ENCODE results near the gene DISP2.
A peak's percentile ranks its signal among the peaks of the same experiment; 100 is the strongest.

DISP2 gene

DNA sequence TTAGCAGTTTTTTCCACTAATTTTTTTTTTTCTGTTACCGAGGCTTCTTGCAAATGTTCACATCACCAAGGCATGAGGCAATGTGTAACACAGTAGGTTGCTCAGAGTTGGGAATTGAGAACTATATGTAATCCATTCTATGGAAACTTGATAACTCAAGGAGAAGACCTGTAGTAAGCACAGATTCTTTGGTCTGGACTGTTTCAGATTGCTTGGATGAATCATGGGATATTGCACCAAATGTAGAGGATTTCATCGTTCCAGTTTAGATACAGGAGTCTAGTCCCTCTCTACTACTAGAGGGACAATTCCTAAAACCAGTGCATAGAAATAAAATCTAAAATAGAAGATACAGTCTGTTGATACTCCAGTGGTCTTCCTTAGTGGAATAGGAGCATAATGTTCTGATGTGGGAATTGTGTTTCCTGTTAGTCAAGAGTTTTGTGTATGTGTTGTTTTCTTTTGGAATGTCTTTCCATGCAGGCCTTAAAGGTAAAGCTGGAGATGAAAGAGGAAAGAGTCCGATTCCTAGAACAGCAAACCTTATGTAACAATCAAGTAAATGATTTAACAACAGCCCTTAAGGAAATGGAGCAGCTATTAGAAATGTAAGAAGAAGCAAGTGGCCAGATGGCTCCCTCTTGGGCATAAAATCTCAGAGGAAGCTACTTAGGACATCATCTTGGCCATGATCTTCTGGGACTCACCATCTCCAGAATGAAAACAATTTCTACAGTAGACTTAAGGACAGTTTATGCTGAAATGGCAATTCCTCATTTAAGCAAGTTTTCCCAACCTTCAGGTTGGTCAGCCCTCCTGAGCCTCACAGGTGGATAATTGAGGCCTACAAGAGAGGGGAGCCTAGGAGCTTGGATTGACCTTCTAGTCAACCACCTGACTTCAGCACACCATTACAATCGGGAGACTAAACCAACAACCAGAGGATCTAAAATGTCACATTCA is 35.2 kb downstream of the DISP2 start:
- no peak for DNase-seq

DNA sequence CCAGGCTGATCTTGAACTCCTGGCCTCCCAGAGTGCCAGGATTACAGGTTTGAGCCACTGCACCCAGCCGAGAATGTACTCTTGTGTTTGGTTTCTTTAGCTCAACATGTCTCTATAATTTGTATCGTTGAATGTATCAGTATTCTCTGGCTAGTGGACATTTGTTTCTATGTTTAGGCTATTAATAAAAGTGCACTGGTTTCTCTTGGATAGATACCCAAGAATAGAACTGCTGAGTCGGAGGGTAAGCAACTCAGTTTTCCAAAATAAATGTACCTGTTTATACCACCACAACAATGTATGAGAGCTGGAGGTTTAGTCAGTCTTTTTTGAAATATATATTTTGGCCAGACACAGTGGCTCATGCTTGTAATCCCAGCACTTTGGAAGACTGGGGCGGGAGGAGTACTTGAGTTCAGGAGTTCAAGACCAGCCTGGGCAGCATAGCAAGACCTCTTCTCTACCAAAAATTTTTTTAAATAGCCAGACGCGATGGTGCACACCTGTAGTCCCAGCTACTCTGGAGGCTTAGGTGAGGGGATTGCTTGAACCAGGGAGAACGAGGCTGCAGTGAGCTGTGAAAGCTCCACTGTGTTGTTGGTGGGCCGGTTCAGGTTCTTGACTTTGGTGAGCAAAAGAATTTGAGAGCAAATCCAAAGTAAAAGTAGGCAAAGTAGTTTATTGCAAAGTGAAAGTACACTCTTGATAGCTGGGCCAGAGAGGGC is 39.8 kb downstream of the DISP2 start:
- DNase-seq, result no peak

DNA sequence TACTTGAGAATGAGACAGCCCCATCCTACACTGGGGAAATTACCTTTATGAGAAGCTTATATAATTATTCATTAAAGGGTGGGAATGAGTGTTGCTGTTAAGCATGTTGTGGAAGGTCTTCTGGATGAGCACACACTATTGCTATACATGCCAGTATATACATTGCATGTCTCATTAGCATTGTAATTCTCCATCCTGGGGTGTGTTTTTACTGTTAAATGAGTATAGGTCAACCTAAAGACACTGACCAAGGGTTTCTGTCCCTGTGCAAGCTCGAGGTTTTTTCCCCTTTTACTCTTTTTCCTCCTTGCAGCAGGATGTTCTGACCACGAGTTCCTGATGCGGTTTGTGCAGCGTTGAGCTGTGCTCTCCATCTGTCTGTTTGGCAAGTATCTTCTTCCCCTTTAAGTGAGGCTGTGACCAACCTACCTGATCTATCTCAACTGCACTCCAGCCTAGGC is 40.4 kb downstream of the DISP2 start:
- peak; percentile 23 for DNase-seq

DNA sequence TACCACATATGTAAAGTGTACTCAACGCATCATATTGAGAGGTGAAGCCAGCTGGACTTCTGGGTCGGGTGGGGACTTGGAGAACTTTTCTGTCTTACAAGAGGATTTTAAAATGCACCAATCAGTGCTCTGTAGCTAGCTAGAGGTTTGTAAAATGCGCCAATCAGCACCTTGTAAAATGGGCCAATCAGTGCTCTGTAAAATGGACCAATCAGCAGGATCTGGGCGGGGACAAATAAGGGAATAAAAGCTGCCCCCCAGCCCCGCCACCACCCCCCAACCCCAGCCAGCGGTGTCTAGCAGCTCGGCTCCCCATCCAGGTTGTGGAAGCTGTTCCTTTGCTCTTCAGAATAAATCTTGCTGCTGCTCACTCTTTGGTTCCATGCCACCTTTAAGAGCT is 41.4 kb downstream of the DISP2 start:
- DNase-seq, result no peak

DNA sequence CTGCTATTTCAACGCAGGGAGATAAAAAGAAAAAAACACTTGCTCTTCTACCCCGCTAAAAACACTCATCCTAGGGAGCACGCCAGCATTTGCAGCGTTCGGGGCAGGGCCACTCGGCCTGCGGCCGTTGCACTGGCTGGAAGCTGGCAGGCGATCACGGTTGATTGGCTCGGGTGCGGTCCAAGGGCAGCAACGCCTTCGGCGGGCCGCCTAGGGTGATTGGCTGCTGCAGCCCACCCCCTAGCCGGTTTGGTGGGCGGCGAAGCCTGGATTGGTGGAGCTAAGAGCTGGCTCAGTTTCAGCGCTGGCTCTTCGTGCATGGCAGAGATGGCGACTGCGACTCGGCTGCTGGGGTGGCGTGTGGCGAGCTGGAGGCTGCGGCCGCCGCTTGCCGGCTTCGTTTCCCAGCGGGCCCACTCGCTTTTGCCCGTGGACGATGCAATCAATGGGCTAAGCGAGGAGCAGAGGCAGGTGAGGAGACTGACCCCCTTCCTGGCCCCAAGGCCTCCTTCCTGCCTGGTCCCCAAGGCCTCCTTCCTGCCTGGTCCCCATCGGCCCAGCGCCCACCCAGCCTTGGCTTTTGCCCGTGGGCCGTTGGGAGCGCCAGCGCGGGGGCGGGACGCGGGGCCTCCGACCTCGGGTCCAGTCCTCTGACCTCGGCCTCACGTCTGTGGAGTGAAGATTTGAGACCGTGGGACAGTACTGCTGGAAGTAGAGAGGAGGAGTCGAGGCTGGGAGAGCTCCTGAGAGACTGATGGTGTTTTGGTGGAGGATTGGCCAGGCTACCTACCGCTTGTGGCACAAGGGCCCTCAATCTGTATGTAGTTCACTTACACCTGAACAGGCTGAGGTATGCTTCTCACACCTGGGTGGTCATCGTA is 47.7 kb downstream of the DISP2 start, which contains the start of gene IVD:
TSS of gene IVD (plus strand) at position 295 of the 881 bp plus-strand sequence. CDS start at position 328, 33 bp downstream.
- peak; percentile 89 for DNase-seq

DNA sequence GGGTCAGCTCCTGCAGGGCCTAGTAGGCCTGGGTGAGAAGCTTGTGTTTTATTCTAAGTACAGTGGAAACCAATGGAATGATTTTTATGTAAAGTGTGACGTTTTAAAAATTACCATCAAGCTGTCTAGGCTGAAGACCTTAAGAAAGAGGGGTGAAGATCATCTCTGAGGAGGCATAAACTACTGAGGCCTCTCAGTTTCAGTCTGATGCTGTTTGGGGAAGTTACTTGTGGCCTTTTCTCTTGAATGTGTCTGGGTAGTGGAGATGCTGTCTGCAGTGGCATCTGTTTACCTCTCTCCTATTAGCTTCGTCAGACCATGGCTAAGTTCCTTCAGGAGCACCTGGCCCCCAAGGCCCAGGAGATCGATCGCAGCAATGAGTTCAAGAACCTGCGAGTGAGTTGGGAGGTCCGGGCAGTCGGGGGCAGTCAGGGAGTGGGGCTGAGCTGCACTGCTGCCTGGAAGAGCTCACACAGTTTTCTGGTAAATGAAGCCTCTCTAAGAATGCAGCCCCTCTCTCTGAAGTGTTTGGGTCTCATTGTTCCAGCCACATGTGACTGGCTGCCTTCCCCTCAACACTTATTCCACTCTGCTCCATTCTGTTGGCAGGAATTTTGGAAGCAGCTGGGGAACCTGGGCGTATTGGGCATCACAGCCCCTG is 49.4 kb downstream of the DISP2 start:
- DNase-seq, result no peak

DNA sequence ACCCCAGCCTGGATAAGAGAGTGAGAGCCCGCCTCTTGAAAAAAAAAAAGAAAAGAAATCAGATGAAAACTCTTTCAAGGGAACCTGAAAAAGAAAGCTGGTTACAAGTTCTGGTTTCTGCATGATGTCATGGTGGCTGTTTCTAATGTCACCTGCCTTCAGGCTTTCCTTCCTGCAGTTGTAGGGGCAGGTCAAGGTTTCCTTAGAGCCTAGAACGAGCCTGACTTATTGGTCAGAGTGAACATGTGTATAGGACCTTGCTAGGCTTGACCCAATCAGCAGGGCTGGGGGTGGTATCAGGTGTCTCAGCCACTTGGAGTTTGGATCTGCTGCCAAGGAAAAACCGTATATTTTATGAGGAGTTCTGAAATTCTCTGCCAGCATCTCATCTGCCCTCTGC is 51.3 kb downstream of the DISP2 start:
- DNase-seq, result no peak

DNA sequence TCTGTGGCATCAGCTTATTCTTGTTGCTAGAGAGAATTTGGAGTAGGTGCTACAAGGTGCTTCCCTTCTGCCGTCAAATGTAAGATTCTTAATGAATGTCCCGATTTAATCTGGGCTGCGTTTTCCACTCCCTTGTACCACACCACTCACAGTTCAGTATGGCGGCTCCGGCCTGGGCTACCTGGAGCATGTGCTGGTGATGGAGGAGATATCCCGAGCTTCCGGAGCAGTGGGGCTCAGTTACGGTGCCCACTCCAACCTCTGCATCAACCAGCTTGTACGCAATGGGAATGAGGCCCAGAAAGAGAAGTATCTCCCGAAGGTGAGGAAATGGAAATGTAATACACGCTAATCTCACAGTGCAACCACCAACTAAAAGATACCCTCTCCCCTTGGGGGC is 52.5 kb downstream of the DISP2 start:
- no peak for DNase-seq

DNA sequence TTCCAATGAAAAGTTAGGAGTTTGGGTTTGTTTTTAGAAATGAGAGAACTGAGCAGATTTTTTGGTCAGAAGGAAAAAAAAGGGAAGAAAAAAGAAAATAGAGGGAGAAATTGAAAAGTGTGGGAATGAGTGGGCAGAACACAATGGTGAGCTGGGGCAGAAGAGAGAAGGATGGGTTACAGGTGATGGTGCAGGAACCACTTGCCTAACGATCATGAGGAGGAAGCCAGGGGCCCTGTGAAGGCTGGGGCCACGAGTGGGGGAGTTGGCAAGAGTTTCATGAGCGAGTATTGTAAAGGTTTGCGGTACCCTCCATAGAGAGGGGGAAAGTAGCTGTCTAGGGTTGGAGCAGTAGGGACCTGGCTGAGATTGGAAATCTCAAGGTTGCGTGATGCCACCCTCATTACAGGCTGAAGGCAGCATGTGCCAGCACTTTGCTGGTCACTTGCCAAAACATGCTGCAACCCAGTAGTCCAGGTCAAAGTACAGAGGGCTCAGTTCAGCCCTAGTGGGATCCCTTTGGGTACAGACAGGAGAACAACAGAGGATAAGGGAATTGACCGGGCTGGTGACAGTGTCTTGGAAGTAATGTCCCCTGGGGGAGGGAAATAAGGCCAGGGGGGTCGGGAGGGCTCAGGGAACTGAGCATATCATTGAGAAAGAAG is 54.2 kb downstream of the DISP2 start:
- DNase-seq, result no peak

DNA sequence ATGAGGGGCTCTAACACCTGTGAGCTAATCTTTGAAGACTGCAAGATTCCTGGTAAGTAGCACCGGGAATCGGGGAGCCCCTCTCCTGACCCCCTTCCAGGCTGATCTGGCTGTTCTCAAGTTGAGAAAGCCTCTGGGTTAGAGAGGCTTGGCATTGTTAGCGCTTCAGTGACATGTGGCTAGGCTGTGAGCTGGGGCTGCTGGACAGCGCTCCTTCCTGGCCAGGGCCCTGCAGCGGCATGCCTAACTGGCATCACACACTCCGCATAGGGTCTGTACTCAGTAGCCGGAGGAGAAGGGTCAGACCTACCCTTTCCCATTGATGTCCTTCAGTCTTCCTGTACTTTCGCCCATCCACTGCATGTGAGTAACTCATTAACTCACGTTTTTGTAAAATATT is 55.0 kb downstream of the DISP2 start:
- DNase-seq, result no peak

DNA sequence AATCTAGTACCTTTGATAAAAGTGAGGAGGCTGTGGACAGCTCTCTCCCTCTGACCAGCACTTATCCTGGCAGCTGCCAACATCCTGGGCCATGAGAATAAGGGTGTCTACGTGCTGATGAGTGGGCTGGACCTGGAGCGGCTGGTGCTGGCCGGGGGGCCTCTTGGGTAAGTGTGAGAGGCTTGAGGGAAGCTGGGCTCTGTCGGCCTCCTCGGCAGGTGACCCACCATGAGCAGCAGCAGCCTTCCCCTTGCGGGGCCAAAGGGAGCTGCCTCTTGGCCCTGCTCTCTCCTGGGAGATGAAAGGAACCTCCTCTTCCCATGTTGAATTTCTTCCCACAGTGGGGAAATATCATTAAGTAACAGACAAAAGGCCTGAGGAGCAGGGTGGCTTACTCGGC is 56.8 kb downstream of the DISP2 start:
- no peak for DNase-seq

DNA sequence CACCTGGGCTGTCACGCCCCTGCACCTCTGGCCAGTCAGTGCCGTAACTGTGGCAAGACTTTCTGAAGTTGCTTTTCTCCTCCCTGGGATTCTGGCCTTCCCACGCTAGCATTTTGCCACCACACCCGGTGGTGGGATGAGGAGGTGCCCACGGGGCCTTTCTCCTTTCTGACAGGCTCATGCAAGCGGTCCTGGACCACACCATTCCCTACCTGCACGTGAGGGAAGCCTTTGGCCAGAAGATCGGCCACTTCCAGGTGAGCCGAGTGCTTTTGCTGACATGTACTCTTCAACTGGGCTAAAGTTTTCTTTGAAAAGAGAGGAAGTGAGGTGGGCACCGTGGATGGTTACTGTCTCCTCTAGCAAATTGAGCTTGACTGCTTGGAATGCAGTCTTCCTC is 57.2 kb downstream of the DISP2 start:
- no peak for DNase-seq

DNA sequence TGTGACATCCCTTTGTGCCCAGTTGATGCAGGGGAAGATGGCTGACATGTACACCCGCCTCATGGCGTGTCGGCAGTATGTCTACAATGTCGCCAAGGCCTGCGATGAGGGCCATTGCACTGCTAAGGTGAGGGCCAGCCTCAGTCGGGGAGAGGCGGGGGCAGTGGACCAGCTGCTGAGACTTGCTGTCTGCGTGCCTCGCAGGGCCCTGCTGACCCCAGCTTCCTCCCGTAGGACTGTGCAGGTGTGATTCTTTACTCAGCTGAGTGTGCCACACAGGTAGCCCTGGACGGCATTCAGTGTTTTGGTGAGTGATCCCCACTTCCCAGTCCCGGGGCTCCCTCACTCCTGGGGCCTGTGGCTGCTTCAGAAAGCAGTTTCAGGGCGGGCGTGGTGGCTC is 58.0 kb downstream of the DISP2 start:
- DNase-seq, result no peak

DNA sequence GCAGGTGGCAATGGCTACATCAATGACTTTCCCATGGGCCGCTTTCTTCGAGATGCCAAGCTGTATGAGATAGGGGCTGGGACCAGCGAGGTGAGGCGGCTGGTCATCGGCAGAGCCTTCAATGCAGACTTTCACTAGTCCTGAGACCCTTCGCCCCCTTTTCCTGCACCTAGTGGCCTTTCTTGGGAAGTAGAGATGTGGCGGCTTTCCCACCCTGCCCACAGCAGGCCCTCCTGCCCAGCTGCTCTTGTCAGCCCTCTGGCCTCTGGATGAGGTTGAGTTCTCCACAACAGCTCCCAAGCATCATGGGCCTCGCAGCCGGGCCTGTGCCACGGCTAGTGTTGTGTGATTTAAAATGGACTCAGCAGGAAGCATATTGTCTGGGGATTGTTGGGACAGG is 60.1 kb downstream of the DISP2 start:
- no peak for DNase-seq

DNA sequence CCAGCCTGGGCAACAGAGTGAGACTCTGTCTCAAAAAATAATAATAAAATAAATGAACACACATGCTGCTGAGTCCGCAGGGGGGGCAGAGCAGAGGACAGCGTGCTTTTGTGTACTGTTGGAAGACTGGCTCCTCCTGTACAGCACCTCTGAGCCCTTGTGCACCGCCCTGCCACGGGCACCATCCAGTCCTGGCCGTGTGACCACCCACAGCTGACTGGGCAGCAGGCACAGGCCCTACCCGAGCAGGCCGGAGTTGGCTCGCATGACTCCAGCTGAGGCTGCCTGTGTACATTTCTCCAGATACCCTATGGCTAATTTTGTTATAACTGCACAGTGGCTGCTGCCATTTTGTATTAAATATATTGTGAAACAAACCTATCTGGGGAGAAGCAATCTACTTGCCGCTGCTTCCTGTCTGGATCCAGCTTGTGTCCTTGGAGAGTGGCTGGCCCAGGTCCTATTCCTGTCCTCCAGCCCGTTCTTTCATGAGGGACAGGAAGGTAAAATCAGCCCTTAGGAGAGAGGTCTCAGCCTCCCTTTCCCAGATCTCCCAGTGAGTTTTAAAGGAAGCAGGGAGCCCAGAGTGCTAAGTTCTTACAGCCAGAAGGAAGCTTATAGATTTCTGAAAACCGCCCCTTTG is 62.2 kb downstream of the DISP2 start:
- DNase-seq, result no peak

DNA sequence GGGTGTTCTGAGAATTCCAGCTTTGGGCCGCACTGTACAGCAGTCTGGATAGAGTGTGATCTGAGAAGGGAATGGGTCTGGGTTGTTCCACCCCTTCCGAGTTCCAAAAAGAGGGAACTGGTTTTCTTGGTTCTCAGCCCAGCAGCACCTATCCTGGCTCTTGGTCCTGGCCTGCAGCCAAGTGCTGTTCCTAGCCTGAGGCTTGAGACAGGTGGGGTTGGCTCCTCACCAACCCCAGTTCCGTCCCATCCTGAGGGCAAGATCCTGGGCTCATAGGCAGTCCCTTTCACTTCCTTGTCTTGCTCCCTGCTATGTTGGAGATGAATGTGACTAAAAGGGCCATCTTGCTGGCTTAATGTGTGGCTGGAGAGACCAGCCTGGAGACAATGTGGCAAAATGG is 62.8 kb downstream of the DISP2 start:
- no peak for DNase-seq

DNA sequence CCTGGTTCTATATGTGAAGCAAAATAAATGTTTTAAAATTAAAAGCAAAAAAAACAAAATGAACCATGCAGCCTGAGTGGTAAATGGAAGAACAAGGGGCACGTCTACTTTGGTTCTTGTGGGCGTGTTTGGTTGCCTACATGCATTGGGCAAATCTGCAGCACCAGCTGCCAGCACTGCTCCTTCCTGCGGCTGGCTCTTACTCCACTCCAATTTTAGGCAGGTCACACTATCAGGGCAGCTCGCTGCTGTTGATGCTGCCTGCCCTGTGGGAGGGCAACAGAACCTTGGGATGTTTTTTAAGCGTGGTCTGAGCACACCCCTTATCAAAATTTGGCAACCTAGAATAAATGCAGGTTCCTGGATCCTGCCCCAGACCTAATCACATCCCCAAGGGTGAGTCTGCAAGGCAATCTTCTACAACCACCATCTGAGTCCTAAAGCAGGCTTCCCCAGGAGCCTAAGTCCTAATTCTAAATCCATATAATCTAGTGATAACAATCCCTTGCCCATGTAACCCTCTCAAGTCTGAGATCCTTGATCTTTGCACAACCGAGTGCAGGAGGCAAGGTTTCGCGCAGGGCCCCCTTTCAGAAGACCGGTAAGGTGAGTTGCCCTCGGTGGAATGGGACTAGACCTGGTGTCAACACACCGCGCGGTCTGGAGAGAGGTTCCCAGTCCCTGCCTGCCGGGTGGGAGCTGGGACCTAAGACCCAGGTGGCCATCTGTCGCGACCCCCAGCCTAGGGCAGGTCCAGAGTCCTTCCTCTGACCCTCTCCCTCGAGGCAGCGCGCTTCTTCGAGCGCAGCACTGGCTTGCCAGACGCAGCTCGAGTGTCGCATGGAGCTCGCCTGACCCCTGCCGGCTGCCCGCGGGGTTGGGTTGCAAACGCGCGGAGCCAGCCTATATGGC is 63.5 kb downstream of the DISP2 start:
- peak; percentile 85 for DNase-seq

DNA sequence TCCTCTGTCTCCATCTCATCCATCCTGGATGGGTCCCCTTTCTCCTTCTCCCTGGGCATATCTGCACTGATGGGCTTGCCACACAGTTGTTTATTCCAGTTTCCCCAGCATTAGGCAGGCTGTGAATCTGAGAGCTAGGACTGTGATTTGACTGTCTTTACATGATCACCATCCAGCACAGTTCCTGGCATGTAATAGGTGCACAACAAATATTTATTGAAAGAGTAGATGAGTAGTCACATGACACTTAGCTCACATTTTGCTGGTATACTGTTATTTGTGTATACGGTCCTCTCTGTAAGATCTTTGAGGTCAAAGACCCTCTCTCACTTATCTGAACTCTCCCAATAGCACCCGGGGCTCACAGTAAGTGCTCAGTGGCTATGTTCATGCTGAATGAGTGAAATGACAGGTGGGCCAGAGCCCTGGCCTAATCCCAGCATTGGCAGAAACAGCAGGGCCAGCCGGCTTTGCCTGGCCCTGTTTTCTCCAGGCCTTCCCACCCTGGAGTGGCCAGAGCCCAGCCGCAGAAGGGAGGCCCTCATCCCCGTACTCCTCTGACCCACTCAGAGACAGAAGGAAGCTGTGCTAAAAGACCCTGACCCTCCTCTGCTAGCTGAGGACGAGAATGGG is 66.6 kb downstream of the DISP2 start:
- no peak for DNase-seq

DNA sequence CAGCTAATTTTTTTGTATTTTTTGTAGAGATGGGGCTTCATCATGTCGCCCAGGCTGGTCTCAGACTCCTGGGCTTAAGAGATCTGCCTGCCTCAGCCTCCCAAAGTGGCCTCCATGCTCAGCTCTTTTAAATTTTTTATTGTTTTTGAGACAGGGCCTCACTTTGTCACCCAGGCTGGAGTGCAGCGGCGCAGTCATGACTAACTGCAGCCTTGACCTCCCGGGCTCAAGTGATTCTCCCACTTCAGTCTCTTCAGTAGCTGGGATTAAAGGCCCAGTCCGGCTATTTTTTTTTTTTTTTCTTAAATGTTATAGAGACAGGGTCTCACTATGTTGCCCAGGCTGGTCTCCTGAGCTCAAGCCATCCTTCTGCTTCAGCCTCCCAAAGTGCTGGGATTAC is 67.7 kb downstream of the DISP2 start:
- no peak for DNase-seq

DNA sequence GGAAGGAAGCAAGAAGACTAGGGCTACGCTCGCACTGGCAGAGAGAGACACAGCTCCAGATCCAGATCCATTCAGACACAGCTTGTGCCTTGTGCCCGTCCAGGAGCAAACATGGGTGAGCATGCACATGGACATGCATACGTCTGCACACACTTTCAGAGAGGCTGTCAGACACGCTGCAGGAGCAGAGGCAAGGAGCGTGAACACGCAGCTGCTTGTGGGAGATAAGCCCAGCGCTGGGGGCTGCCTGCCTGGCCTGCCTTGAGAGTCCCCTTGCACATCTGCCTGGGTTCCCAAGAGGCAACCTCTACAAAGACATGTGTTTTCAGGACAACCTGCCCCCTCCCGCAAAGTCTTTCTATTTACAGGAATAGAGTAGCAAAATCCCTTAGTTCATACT is 69.2 kb downstream of the DISP2 start:
- no peak for DNase-seq
